GM19025 (cell line): Measurements from ENCODE around the gene DCDC1.

ENCODE experiments used
- ATAC-seq: cut with Tn5 transposase; IDR thresholded peaks from one replicate; pipeline ENCODE4 v1.9.1; 2021; ENCODE audit warnings: mild to moderate bottlenecking, low read depth, moderate library complexity; ENCODE audit not compliant: unreplicated experiment

DCDC1 gene, protein sequence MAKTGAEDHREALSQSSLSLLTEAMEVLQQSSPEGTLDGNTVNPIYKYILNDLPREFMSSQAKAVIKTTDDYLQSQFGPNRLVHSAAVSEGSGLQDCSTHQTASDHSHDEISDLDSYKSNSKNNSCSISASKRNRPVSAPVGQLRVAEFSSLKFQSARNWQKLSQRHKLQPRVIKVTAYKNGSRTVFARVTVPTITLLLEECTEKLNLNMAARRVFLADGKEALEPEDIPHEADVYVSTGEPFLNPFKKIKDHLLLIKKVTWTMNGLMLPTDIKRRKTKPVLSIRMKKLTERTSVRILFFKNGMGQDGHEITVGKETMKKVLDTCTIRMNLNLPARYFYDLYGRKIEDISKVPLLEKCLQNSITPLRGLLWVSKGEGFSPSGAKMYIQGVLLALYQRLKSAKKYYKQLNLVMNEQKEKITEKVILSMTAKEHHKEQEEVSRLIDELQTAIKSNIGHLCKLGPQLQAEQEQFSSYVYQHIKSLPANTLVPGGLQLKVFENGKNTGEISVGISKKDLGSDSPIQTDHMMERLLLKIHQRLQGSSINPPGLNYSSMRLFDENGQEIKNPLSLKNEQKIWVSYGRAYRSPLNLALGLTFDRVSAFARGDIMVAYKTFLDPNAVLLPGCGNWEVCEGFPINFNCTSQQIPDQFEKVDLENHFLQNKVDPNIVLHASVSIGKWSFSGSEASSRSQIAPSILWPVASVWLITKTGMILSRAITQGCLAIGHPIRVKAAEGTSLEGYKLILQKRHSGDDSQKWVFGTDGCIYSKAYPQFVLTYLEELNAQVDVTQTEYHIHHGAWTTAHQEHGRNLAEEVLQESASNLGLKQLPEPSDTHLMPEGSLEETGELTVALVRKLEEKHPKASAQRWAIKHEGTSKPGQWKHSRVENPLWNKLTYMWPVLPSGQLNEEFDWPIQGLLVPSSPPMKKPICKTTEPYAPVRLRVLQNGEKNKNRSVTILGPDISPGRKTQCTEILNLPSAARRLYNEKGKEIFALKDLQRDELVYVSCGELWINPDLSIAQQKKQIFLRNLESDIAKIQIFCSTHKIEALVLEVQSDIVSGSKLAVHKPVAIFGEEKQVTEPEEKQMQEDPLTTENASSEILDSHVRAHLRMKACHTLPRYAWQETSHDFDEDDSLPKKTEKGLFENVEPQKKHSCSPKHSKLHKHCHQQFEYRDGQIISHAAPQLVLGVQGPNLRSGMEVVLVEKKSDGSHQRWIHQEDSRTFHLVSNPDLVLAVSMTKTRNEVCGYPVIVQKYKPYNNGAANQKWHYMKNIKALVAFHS (N-terminal part only)

DNA sequence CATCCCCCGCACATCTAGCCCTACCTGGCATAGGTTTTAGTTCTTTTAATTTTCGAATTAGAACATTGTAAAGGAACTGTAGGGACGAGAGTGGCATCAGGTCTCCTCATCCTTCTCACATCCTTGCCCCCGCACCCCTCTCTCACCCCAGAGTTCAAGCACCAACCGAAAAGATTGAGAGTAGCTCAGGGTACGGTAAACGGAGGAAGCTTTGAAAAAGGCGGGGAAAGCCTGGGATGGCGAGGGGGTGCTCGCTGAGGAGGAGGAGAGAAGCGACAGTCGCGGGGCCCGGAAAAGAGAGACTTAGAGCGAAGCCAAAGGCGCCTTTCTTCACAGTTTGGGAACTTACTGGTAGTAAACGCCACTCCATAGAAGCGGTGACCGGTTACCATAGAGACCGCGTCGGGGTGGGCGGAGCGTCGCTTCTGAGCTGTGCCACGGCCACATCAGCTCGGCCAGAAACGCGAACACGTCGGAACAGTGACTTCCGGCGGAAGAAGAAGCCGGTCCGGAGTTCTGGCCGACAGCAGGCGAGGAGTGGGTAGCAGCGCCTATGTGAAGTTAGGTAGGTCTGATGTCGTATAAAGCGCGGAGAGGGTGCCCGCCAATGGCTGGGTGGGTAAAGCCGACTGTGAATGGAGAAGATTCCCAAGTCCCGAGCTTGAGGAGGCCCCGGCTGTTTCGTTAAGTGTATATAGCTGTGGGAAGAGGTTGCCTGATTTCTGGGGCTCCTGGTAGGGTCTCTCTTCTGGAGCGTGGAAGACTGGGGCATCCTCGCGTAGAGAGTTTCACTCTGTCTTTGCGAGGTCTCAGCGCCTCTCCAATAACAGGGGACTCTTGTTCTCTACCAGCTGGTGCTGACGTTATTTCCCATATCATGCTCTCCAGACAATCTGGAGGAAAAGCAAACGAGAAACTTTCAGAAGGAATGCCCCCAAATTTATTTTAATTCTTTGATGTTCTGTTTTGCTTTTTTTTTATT is at the start of gene DCDC1, which contains the start of gene DNAJC24:
TSS of gene DCDC1 (minus strand) at position 392 of the 982 bp plus-strand sequence. CDS start 41,459 bp downstream, outside the sequence.
TSS of gene DNAJC24 (plus strand) at position 513 of the 982 bp plus-strand sequence. CDS start 889 bp downstream, outside the sequence.
- peak; percentile 100 for ATAC-seq

DNA sequence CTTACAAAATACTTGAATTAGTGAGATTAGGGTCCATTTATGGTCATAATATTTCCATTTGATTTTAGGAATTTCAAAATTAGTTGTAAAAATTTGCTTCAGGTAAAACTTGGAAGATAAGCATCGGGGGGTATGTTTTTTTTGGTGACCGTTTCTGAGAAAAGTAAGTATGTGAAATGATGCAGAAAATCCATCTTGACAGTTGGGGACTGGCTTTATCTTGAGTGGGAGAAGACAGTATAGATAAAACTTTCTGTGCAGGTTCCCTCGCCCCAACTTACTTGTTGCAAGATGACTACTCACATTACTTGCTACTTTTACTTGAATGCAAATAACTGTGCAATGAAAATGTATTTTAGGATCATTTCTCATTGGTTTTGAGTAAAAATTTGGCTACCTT is 49.6 kb upstream of the DCDC1 start:
- no peak for ATAC-seq

DNA sequence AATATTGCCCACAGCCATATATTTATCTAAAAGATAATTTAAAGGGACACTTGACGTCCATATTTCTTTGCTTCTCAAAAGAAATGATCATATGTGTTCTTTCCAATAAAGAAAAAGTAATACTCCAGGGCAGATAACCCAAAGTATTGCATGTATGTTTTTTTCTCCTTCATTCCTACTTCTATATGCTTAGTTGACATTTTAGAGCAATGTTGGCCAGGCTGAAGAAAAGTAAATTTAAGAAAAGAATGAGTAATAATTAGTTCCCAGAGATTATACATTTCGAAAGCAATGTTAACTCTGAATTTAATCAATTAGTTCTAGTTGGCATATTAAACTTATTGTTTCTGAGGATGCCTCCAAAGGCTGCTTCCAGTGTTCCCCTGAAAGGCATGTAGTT is 48.3 kb upstream of the DCDC1 start:
- no peak for ATAC-seq

DNA sequence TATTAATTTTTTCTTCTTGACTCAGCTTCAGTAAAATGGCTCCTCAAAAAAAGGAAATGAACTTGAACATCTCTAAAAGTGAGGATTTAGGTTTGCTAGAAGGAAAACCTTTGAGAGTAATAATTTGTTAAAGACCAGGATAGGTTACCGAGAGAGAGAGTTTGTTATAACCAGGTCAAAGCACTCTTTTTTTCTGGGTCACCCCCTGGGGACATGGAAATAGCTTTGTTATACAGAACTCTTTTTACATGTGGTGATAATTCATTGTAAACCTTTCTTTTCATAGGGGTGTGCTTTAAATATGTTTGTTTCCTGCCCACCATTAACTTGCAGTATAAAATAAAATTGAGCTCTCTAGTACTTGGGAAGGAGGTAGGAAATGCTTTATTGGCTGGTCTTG is 47.8 kb upstream of the DCDC1 start:
- ATAC-seq: no peak

DNA sequence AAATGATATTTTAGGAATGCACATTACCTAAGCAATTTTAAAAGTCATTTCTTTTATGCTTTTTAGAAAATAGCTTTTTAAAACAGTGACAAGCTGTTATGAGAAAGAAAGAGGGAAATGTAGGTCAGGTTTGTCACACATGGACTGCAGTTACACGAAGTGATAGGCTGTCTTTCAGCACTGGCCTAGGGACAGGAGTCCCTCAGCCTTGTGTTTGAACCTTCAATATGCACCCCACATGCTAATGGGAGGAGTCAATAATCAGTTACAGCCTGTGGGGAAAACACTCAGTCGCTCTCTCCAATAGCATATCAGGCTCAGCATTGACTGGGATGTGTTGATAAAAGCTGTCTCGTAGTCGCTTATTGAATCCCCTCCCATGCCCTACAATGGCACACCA is 45.9 kb upstream of the DCDC1 start:
- ATAC-seq: no peak

DNA sequence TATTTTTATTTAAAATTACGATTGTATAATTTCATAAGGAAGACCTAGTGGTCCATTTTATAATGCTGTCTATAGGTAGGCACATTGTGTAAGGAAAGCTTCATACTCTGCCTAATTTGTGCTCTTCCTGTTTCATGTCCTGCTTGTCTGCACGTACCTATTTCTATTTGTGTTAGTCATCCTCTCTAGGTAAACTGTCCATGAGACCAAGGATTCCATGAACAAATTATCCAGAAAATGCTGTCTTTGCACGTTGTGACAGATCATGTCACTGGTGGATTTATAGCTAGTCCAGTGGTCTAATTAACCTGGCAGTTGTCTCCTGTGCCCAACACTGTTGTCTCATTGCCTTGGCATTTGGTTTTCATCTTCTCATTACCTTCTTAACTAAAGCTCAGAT is 44.8 kb upstream of the DCDC1 start:
- no peak for ATAC-seq

DNA sequence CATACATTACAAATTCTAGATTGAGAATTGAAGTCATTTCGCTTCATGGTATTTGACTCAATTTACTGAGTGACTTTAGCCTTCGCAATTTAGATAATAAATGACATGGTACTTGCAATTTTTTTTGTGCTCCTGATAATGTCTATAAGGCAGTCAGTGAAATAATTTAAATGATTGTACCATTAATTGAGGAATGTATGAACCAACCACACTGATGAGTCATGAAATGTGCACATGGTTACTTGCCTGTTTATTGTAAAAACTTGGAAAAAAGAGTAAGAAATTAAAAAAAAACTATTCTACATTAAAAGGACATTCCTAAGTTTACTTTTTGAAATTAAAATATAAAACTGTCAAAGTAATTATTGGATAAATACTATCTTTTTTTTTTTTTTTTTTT is 43.4 kb upstream of the DCDC1 start:
- no peak for ATAC-seq

DNA sequence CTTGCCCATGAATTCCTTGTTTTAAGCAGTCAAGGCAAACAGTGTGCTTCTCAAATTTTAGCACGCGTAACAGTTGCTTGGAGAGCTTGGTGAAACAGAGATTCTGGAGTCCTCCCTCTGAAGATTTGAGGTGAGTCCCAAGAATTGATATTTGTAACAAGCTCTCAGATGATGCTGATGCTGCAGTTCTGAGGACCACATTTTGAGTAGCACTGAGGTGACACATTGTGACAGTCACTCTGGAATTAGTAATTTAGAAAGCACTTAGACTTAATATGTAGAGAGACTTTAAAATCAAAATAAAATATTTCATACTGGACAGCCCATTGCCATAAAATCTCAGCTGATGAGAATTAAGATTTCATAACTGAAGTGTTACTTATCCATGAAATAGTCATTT is 38.7 kb upstream of the DCDC1 start:
- no peak for ATAC-seq

DNA sequence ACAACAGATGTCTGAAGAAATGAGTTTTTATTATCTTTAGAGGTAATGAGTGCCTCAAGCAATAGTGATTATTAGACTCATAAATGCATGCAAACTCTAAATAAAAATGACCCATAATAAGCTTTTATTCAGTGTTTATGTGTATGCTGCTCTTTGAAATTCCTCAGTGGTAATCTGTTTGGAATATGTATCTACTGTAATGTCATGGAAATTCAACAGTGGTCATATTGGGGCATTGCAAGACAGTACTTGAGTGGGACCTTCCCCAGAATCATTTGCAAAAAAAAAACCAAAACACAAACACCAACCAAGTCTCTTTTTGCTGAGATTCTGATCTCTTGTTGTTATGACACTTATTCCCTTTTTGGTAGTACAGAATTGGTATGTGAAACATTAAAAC is 35.1 kb upstream of the DCDC1 start:
- no peak for ATAC-seq

DNA sequence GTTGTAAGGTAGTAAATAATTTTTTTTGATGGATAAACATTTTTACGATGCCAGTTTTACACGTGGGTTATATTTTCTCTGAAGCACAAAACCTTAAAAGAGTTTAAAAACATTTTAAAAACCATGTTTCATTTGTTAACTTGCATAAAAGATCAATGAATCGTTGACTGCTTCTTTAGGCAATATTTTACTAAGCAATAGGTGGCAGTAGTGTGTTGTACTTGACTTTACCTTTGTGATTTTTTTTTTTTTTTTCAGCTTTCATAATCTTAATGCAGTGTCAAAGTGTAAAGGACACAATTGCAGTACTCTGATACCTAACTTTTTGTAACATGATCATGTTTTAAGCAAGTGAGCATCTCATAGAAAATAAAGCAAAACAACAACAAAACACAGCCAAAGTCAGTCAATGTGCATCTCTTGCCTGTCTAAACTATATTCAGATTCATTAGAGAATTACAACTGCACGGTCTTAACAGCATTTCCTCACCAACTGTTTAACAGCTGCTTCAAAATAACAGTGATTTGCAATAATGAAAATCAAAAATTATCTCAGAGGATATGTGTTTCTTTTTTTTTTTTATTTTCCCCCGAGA is 27.8 kb upstream of the DCDC1 start:
- no peak for ATAC-seq

DNA sequence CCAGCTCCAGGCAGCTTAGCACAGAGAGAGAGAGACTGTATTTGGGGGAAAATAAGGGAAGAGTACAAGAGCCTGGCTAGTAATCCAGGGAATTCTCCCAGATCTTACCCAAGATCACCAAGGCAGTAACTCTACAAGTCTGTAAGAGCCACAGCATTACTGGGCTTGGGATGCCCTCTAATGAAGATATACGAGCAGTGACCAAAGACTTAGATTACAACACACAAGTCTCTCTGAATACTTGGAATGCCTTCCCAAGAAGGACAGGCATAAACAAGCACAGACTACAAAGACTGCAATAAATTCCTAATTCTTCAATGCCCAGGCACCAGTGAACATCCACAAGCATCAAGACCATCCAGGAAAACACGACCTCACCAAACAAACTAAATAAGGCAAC is 17.8 kb upstream of the DCDC1 start:
- no peak for ATAC-seq

DNA sequence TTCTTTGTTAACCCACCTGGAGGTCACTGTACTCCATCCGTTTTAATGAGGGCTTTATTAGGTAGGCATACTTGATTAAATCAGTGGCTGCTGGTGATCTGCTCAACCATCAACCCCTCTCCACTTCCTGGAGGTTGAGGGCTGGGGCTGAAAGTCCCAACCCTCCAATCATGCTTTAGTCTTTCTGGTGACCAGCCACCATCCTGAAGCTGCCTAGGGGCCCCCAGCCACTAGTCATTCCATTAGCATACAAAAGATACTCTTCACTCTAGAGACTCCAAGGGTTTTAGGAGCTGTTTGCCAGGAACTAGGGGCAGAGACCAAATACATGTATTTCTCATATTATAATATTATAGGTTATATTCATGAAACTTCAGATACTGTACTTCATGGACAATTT is 13.6 kb upstream of the DCDC1 start:
- no peak for ATAC-seq

DNA sequence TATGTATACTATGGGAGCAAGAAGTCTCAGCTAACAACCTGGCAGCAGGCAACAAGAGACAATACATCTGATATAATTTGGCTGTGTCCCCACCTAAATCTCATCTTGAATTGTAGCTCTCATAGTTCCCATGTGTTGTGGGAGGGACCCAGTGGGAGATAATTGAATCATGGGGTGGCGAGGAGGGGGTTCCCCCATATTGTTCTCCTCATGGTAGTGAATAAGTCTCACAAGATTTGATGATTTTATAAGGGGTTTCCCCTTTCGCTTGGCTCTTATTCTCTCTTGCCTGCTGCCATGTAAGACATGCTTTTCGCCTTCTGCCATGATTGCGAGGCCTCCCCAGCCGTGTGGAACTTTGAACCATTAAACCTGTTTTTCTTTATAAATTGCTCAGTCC is 6.3 kb upstream of the DCDC1 start:
- ATAC-seq: no peak

DNA sequence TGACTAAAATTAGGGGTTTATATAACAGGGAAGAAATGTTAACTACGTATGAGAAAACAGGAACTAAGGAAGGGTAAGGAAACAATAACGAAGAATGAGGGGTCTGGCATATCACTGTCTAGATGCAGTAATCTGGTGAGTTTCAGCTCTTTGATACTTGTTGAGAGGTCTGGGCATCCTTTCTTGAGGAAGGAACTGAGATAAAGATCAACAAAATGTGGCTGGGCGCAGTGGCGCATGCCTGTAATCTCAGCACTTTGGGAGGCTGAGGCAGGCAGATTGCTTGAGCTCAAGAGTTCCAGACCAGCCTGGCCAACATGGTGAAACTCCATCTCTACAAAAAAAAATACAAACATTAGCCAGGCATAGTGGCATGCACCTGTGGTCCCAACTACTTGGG is 2.7 kb downstream of the DCDC1 start:
- ATAC-seq: no peak

DNA sequence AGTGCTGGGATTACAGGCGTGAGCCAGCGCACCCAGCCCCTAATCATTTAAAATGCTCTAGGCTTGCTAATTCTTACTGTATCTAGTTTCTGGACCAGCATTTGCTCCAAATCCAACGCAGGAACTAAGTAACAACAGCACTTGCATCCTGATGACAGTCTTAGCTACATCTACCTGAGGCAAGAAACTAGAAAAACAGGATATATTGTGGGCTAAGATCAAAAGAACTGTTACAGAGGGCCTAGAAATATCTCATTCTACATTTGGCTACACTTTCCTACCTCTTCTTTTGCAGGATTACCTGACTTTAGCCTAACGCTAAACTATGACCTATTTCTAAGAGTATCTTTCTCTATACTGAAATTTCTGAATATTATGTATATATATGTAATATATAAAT is 7.8 kb downstream of the DCDC1 start:
- no peak for ATAC-seq

DNA sequence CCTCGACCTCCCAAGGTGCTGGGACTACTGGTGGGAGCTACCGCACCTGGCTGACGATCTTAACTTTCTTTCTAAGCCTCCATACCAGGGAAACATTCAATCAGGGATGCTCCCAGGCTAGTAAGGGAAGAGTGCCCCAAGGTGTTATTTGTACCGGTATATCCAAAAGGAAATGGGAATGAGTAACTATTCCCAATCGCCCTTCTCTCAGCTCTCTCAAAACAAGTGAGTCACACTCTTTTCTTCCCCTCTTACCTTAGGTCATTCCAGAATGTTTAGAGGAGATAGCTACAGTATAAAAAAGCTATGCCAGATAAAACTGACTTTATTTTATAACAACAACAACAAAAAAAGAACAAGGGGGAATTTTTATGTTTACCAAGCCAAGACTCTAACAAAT is 13.7 kb downstream of the DCDC1 start:
- ATAC-seq: no peak

DNA sequence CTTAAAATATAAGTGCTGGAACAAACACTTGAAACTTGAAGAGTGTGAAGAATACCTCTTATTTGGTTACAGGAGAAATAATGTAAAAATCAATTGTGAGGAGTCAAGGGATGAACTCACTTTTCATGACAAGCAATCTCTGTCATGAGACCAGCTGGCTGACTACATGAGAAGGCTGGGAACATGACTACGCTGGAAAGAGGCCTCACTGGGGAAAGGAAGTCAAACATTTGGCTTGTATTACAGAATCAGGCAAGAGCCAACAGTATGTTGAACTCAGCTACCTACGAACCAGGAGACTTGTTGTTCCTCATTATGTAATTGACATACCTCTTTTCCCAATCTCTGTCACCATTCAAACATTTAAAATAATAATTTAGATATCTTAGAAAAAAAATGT is 14.4 kb downstream of the DCDC1 start:
- no peak for ATAC-seq

DNA sequence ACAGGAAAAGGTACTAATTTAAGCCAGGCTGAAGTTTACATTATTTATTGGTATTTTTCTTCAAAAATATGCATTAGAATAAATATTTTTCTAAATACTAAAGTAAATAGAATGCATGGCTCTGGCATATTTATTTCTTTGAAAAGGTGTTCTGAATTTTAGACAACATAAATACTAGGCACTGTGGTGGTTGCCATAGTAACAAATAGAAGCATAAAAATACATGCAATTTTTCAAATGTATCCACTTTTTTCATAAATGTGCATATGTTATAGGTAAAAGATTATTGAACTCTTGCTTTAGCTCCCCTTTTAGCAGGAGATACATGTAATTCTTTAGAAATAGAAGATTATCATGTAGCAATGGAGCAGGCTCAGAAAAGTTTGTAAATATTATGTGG is 18.4 kb downstream of the DCDC1 start:
- ATAC-seq: no peak

DNA sequence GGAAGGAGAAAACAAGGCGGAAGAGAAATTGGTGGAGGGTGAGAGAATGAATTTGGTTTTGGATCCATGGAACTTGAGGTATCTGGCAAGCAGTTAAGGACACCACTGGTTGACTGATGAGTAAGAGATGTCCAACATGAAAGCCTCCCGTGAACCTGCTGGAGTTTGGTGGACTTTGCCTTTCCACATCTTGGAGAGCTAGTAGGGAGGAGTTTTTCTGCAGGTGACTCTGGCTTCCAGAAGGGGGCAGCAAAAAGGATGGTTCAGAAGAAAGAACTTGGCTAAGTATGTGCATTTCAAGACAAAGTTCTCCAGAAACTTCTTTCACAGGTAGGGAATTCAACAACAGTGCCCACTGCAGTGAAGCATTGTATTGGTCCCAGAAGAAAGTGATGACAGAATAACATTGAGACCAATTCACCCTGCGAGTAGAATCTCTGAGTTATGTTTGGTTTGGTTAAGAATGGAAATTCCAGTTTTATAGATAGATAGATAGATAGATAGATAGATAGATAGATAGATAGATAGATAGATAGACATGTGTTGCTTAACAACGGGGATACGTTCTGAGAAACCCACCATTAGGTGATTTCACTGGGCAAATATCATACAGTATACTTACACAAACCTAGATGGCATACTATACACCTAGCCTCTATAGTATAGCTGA is 28.5 kb downstream of the DCDC1 start:
- ATAC-seq: no peak
